Activated effector memory CD4-positive, alpha-beta T cell treated with Interleukin-2 at 50 U/mL for 16 hours (primary cell): ENCODE results near the gene RENBP.

ENCODE experiments used
- DNase-seq: peaks from one replicate; pipeline ENCODE4 v3.0.0-alpha.2; 2020

Gene RENBP

GRCh38 chrX:153885968-153886903 lies 58.2 kb downstream of the RENBP start, which contains the start of gene L1CAM:
Gene L1CAM, minus strand, starts transcription at chrX:153886173. Its CDS starts 10,337 bp downstream, at chrX:153875836.
- DNase-seq: no peak
